AG04449 (cell line): Measurements from ENCODE around the gene ATF3.

ENCODE experiments used
- CTCF ChIA-PET: fragments of 350-600 bp; formaldehyde crosslinking; extraction: SDS; loops from one replicate; lab custom pipeline; 2021; ENCODE audit warnings: antibody characterized with exemption; lab: Yijun Ruan, JAX
- POLR2A ChIA-PET: fragments of 400-600, 350-600 bp; formaldehyde crosslinking; extraction: SDS; loops from one replicate; lab custom pipeline; 2020; ENCODE audit warnings: antibody characterized with exemption, inconsistent platforms; lab: Yijun Ruan, JAX
- DNase-seq: peaks from one replicate; pipeline ENCODE4 v3.0.0-alpha.2; 2010; ENCODE audit warnings: low read depth, low spot score
- H3K4me3 ChIP-seq: 2 replicates; pipeline ENCODE4 v1.5.1; 2011; ENCODE audit warnings: low read depth, mild to moderate bottlenecking, control low read depth, low read length
- TF ChIP-seq, protein P1 (sequence below): IDR thresholded peaks from one replicate; pipeline ENCODE4 v1.5.1; 2011; ENCODE audit warnings: mild to moderate bottlenecking, moderate library complexity, low read length, control low read depth, inconsistent platforms; ENCODE audit not compliant: insufficient read depth; ENCODE audit errors: missing control alignments

ATF3 gene

DNA sequence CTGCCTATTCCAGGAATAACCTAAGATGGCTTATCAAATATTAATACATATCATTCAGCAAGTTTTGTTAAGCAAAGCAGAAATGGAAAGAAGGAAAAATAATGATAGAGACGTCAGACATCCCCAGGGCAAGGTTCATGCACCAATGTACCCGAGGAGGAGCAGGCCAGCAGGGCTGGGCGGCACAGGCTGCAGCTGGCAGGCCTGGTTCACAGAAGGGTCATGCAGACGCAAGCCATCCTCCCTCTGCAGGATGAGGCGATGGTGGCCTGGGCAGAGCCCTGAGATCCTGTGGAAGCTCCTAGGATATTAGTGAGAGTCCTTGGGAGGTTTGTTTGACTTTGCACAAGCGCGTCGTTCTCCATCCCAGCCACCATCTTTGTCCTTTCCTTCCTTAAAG, 61.0 kb downstream of the ATF3 start:
- CTCF ChIA-PET = no interaction called here
- TF ChIP-seq, protein P1, sequence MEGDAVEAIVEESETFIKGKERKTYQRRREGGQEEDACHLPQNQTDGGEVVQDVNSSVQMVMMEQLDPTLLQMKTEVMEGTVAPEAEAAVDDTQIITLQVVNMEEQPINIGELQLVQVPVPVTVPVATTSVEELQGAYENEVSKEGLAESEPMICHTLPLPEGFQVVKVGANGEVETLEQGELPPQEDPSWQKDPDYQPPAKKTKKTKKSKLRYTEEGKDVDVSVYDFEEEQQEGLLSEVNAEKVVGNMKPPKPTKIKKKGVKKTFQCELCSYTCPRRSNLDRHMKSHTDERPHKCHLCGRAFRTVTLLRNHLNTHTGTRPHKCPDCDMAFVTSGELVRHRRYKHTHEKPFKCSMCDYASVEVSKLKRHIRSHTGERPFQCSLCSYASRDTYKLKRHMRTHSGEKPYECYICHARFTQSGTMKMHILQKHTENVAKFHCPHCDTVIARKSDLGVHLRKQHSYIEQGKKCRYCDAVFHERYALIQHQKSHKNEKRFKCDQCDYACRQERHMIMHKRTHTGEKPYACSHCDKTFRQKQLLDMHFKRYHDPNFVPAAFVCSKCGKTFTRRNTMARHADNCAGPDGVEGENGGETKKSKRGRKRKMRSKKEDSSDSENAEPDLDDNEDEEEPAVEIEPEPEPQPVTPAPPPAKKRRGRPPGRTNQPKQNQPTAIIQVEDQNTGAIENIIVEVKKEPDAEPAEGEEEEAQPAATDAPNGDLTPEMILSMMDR = no peak
- POLR2A ChIA-PET = no interaction called here
- DNase-seq = no peak
- no peak overlapping the region for H3K4me3 ChIP-seq

GRCh38 chr1:212670301-212670700, 61.7 kb downstream of the ATF3 start:
- DNase-seq = no peak
- H3K4me3 ChIP-seq = no peak overlapping the region
- TF ChIP-seq, protein P1 = no peak
- ChIA-PET POLR2A (no interaction called here), CTCF (interaction anchor here (2.8 kb wide), 1 partner anchor 111 kb away, joined by 7 read pairs; no protein-coding TSS in a partner anchor)
